ENCODE data around the gene NXNL1. TPM values are rescaled to one million over a fixed set of nuclear protein-coding genes. Genes with fewer than 3 reads are reported as not detected.
"Not testable (repeated sequence)": the region's sequence is repeated elsewhere in the genome, so short reads cannot be mapped to it uniquely, and the experiment has no call there.

NXNL1 gene
- total RNA-seq, 1 donor from 2014 or later, result not detected

DNA sequence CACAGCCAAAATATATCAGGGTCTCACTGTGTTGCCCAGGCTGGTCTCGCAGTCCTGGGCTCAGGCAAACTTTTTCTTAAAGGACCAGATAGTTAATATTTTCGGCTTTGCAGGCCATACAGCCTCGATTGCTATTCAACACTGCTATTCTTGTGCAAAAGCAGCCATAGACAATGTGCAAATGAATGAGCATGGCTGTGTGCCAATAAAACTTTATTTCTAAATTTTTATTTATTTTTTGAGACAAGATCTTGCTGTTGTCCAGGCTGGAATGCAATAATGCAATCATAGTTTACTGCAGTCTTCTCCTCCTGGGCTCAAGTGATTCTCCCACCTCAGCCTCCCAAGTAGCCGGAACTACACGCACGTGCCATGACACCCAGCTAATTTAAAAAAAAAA is 42.5 kb upstream of the NXNL1 start:
- TF ChIP-seq, protein P1, sequence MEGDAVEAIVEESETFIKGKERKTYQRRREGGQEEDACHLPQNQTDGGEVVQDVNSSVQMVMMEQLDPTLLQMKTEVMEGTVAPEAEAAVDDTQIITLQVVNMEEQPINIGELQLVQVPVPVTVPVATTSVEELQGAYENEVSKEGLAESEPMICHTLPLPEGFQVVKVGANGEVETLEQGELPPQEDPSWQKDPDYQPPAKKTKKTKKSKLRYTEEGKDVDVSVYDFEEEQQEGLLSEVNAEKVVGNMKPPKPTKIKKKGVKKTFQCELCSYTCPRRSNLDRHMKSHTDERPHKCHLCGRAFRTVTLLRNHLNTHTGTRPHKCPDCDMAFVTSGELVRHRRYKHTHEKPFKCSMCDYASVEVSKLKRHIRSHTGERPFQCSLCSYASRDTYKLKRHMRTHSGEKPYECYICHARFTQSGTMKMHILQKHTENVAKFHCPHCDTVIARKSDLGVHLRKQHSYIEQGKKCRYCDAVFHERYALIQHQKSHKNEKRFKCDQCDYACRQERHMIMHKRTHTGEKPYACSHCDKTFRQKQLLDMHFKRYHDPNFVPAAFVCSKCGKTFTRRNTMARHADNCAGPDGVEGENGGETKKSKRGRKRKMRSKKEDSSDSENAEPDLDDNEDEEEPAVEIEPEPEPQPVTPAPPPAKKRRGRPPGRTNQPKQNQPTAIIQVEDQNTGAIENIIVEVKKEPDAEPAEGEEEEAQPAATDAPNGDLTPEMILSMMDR (IDR thresholded peaks at IDR 0.05; ENCODE audit: insufficient read depth, low read length, poor library complexity, severe bottlenecking), result no peak
- no peaks in the 10 kb centered on the region for H3K36me3 ChIP-seq (ENCODE audit: control insufficient read depth, insufficient read depth, low read length)
- H3K4me3 ChIP-seq (ENCODE audit: low read depth, low read length), result no peak overlapping the region
- DNase-seq (ENCODE audit: low read depth), result no peak
- H3K27me3 ChIP-seq (ENCODE audit: control insufficient read depth, insufficient read depth, low read length), result no peaks in the 10 kb centered on the region

DNA sequence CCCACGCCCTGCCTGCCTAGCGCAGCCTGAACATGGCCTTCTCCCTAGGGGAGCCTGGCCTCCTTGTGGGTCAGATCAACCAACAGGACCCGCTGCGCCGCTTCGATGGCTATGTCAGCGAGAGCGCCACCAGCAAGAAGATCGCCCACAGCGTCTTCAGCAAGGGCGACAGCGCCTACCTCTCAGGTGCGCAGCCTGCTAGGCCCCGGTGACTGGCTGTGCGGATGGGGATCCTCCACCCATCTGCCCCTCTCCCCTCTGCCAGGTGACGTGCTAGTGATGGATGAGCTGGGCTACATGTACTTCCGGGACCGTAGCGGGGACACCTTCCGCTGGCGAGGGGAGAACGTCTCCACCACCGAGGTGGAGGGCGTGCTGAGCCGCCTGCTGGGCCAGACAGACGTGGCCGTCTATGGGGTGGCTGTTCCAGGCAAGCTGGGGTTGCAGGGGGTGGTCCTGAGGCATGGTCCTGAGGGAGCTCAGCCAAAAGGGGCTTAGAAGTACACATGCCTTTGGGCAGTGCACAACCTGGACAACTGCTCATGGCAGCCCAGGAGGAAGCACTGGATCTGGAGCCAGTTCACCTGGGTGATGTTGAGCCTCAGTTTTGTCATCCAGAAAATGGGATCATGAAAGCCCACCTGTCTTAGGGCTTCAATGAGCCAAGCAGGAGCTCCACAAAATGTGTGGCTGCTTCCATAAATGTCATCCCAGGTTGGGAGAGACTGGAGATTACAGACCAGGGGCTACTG is 39.9 kb upstream of the NXNL1 start:
- DNase-seq (ENCODE audit: low read depth), result no peak
- TF ChIP-seq, protein P1 (IDR thresholded peaks at IDR 0.05; ENCODE audit: insufficient read depth, low read length, poor library complexity, severe bottlenecking), result no peak
- no peak overlapping the region for H3K4me3 ChIP-seq (ENCODE audit: low read depth, low read length)
- H3K36me3 ChIP-seq (ENCODE audit: control insufficient read depth, insufficient read depth, low read length), result no peaks in the 10 kb centered on the region
- H3K27me3 ChIP-seq (ENCODE audit: control insufficient read depth, insufficient read depth, low read length), result peaks cover 2% of the 10 kb centered on the region

DNA sequence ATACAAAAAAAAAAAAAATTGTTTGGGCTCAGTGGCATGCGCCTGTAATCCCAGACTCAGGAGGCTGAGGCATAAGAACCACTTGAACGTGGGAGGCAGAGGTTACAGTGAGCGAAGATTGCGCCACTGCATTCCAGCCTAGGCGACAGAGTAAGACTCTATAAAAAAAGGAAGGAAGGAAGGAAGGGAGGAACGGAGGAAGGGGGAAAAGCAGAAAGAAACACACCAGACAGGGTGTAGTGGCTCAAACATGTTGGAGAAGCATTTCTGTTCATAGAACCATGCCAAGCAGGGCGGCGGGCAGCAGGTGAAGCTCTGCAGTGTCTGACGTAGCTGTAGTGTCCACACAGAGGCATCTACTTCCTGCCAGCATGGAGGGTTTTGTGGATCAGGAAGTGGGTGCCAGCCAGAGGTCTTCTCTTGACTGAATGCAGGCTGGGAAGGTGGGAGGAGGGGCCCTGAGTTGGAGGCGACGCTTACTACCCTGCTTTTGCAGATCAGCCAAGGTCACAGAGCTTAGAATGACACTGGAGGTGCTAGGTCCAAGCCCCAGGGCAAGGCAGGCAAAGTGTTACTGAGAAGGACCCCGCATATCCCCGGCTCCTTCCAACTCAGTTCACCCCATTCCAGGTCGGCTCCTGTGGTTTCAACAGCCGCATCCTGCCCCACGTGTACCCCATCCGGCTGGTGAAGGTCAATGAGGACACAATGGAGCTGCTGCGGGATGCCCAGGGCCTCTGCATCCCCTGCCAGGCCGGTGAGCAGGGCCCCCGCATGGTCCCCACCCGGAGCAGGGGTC is 39.1 kb upstream of the NXNL1 start:
- no peak for DNase-seq (ENCODE audit: low read depth)
- H3K4me3 ChIP-seq (ENCODE audit: low read depth, low read length), result no peak overlapping the region
- TF ChIP-seq, protein P1 (IDR thresholded peaks at IDR 0.05; ENCODE audit: insufficient read depth, low read length, poor library complexity, severe bottlenecking), result no peak
- no peaks in the 10 kb centered on the region for H3K36me3 ChIP-seq (ENCODE audit: control insufficient read depth, insufficient read depth, low read length)
- H3K27me3 ChIP-seq (ENCODE audit: control insufficient read depth, insufficient read depth, low read length), result peaks cover 2% of the 10 kb centered on the region

DNA sequence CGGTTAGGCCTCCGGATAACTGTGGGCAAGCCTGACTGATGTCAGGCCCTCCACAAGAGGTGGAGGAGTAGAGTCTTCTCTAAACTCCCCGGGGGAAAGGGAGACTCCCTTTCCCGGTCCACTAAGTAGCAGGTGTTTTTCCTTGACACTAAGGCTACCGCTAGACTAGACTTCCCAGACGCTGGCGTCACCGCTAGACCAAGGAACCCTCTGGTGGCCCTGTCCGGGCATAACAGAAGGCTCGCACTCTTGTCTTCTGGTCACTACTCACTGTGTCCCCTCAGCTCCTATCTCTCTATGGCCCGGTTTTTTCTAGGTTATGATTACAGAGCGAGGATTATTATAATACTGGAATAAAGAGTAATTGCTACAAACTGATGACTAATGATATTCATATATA is 38.3 kb upstream of the NXNL1 start:
- DNase-seq (ENCODE audit: low read depth); H3K4me3 ChIP-seq (ENCODE audit: low read depth, low read length); H3K27me3 ChIP-seq (ENCODE audit: control insufficient read depth, insufficient read depth, low read length); H3K36me3 ChIP-seq (ENCODE audit: control insufficient read depth, insufficient read depth, low read length): not testable (repeated sequence)
- TF ChIP-seq, protein P1 (IDR thresholded peaks at IDR 0.05; ENCODE audit: insufficient read depth, low read length, poor library complexity, severe bottlenecking), result peak; percentile 36

DNA sequence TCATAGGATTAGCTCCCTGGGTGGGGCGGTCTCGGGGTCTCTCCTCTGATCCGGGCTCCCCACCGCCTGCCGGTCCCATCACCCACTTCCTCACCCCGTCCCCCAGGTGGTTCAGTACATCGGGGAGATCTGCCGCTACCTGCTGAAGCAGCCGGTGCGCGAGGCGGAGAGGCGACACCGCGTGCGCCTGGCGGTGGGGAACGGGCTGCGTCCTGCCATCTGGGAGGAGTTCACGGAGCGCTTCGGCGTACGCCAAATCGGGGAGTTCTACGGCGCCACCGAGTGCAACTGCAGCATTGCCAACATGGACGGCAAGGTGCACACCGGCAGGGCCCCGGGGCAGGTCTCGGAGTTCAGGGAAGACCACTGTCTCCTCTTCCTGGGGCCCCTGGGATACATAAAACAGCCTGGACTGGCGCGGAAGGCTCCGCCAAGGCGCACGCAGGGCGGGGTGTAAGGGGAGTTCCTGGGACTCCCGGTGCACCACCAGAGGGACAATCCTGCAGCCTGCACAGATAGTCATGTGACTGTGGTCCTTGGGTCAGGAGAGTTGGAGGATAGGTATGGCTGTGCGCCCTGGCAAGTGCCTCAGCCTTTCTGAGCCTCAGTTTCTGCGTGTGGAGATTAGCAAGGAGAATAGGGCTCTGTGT is 36.5 kb upstream of the NXNL1 start:
- DNase-seq (ENCODE audit: low read depth), result no peak
- H3K4me3 ChIP-seq (ENCODE audit: low read depth, low read length), result no peak overlapping the region
- H3K27me3 ChIP-seq (ENCODE audit: control insufficient read depth, insufficient read depth, low read length), result peaks cover 2% of the 10 kb centered on the region
- TF ChIP-seq, protein P1 (IDR thresholded peaks at IDR 0.05; ENCODE audit: insufficient read depth, low read length, poor library complexity, severe bottlenecking), result no peak
- no peaks in the 10 kb centered on the region for H3K36me3 ChIP-seq (ENCODE audit: control insufficient read depth, insufficient read depth, low read length)

Measured in kidney epithelial cell (primary cell).